Peyer's patch (tissue), 4 donors: ENCODE data around the gene SERTM1. TPM values are rescaled to one million over a fixed set of nuclear protein-coding genes. Genes with fewer than 3 reads are reported as not detected.

ENCODE experiments used
- DNase-seq, 3 donors: peaks; one replicate each; pipeline ENCODE4 v3.0.0-alpha.2; 2017 to 2019
- H3K27ac ChIP-seq, 4 donors: fragments of 200-600 bp; sonication (generic); one replicate each; pipeline ENCODE4 v1.5.1; 2016 to 2019
- H3K27me3 ChIP-seq, 2 donors: fragments of 200-600 bp; sonication (generic); one replicate each; pipeline ENCODE4 v1.5.1; 2019
- H3K36me3 ChIP-seq, 3 donors: fragments of 200-600 bp; sonication (generic); one replicate each; pipeline ENCODE4 v1.5.1; 2016 to 2019
- H3K4me1 ChIP-seq, 4 donors: fragments of 200-600 bp; sonication (generic); one replicate each; pipeline ENCODE4 v1.5.1; 2016 to 2019
- H3K4me3 ChIP-seq, 4 donors: fragments of 200-600 bp; sonication (generic); 1 replicate in 3 of 4; 2 replicates in 1 of 4; pipeline ENCODE4 v1.5.1; 2016 to 2019; ENCODE audit warnings: mild to moderate bottlenecking in 1 of 4
- H3K9me3 ChIP-seq, 4 donors: fragments of 200-600 bp; sonication (generic); one replicate each; pipeline ENCODE4 v1.5.1; 2016 to 2019; ENCODE audit warnings: mild to moderate bottlenecking in 1 of 4
- CTCF ChIP-seq, 6 experiments: fragments of 450-650 bp in 4 of 6; fragments of 200-600 bp in 2 of 6; sonication (generic) in 1 of 6; IDR thresholded peaks; one replicate each; pipeline ENCODE4 v1.5.1; 2017 to 2019; ENCODE audit warnings: antibody characterized with exemption in 6 of 6, mild to moderate bottlenecking in 3 of 6, moderate library complexity in 1 of 6
- POLR2A ChIP-seq, 2 donors: fragments of 450-650 bp; IDR thresholded peaks; one replicate each; pipeline ENCODE4 v1.5.1; 2017; ENCODE audit warnings: antibody characterized with exemption in 2 of 2, mild to moderate bottlenecking in 2 of 2, moderate library complexity in 2 of 2
- total RNA-seq, 4 donors: library from RNA; depleted of rRNA; stranded (reverse); fragments of >200 nt; gene quantifications; one replicate each; pipeline ENCODE4 v1.1.0, GENCODE V29; 2016

The SERTM1 gene
- total RNA-seq, 4 donors from 2014 or later, result not detected

- no peaks in the 10 kb centered on the region for H3K36me3 ChIP-seq
- H3K4me3 ChIP-seq, result no peak overlapping the region
- TF ChIP-seq CTCF (IDR thresholded peaks at IDR 0.05), result no peak
- TF ChIP-seq POLR2A (IDR thresholded peaks at IDR 0.05), result no peak
- no peaks in the 10 kb centered on the region for H3K9me3 ChIP-seq
- H3K27me3 ChIP-seq, result no peaks in the 10 kb centered on the region
- H3K4me1 ChIP-seq, result no peaks in the 10 kb centered on the region
- no peak for DNase-seq
- H3K27ac ChIP-seq, result no peak overlapping the region
Measured at GRCh38 chr13:36650611-36651010, 23.2 kb upstream of the SERTM1 start.

- no peak overlapping the region for H3K27ac ChIP-seq
- no peak for DNase-seq
Measured at GRCh38 chr13:36665630-36666029, 8.2 kb upstream of the SERTM1 start.

GRCh38 chr13:36666477-36667229, 7.2 kb upstream of the SERTM1 start:
- H3K27me3 ChIP-seq, result no peaks in the 10 kb centered on the region
- H3K27ac ChIP-seq, result no peak overlapping the region
- H3K4me3 ChIP-seq, result no peak overlapping the region
- no peaks in the 10 kb centered on the region for H3K4me1 ChIP-seq
- no peaks in the 10 kb centered on the region for H3K9me3 ChIP-seq
- DNase-seq, result no peak
- no peak for TF ChIP-seq POLR2A (IDR thresholded peaks at IDR 0.05)
- TF ChIP-seq CTCF (IDR thresholded peaks at IDR 0.05), result no peak
- H3K36me3 ChIP-seq, result no peaks in the 10 kb centered on the region

More at GRCh38 chr13:36665630-36666029, 8.2 kb upstream of the SERTM1 start:
- no peaks in the 10 kb centered on the region for H3K27me3 ChIP-seq
- H3K4me3 ChIP-seq, result no peak overlapping the region
- H3K4me1 ChIP-seq, result no peaks in the 10 kb centered on the region
- TF ChIP-seq POLR2A (IDR thresholded peaks at IDR 0.05), result no peak
- TF ChIP-seq CTCF (IDR thresholded peaks at IDR 0.05), result no peak
- no peaks in the 10 kb centered on the region for H3K9me3 ChIP-seq
- H3K36me3 ChIP-seq, result no peaks in the 10 kb centered on the region

GRCh38 chr13:36668316-36668715, 5.5 kb upstream of the SERTM1 start:
- peaks cover 0 to under 1% of the 10 kb centered on the region in 2 donors for H3K27me3 ChIP-seq
- H3K4me1 ChIP-seq, result no peaks in the 10 kb centered on the region
- H3K27ac ChIP-seq, result no peak overlapping the region
- no peaks in the 10 kb centered on the region for H3K36me3 ChIP-seq
- H3K9me3 ChIP-seq, result no peaks in the 10 kb centered on the region
- TF ChIP-seq CTCF (IDR thresholded peaks at IDR 0.05) (no peak), POLR2A (IDR thresholded peaks at IDR 0.05) (no peak)
- no peak for DNase-seq
- no peak overlapping the region for H3K4me3 ChIP-seq

- H3K27ac ChIP-seq, result no peak overlapping the region
- no peaks in the 10 kb centered on the region for H3K4me1 ChIP-seq
- TF ChIP-seq CTCF (IDR thresholded peaks at IDR 0.05), result no peak
- no peak for TF ChIP-seq POLR2A (IDR thresholded peaks at IDR 0.05)
- peaks cover 0 to 8% of the 10 kb centered on the region in 2 donors for H3K27me3 ChIP-seq
- no peaks in the 10 kb centered on the region for H3K36me3 ChIP-seq
- peaks cover 0 to 4% (median 0%) of the 10 kb centered on the region in 4 donors for H3K9me3 ChIP-seq
- DNase-seq, result no peak
- H3K4me3 ChIP-seq, result no peak overlapping the region
Measured at GRCh38 chr13:36673352-36673751, 468 bp upstream of the SERTM1 start.
